ENCODE measurements around the gene AMBRA1.

Gene AMBRA1

GRCh38 chr11:46437122-46437689 lies 156.6 kb downstream of the AMBRA1 start:
- no peak for DNase-seq (ENCODE audit: low read depth)

GRCh38 chr11:46436113-46436512 lies 157.7 kb downstream of the AMBRA1 start:
- DNase-seq (ENCODE audit: low read depth), result no peak

- no peak for DNase-seq (ENCODE audit: low read depth)
Observed at GRCh38 chr11:46435679-46436078, 158.1 kb downstream of the AMBRA1 start.

DNA sequence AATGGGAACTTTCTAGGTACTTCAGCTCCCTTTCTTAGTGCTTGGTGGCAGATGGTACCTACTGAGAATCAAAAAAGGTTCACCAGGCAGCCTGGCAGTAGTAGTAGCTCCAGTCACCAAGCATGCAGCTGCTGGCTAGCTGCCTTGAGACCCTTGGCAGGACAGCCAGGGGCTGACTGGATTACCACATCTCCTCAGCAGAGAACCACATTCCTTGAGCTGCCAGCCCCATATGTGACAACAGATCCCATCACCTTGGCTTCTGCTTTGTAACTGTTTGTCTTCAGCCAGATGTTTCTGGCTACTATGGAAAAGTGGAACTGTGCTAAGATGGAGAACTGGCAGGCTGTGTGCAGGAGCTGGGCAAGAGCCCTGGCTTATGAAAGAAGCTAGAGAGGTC lies 162.6 kb downstream of the AMBRA1 start:
- DNase-seq (ENCODE audit: low read depth), result no peak

GRCh38 chr11:46429717-46430116 lies 164.1 kb downstream of the AMBRA1 start:
- DNase-seq (ENCODE audit: low read depth), result no peak

GRCh38 chr11:46427364-46427763 lies 166.5 kb downstream of the AMBRA1 start:
- no peak for DNase-seq (ENCODE audit: low read depth)

GRCh38 chr11:46426233-46426991 lies 167.4 kb downstream of the AMBRA1 start:
- no peak for DNase-seq (ENCODE audit: low read depth)

DNA sequence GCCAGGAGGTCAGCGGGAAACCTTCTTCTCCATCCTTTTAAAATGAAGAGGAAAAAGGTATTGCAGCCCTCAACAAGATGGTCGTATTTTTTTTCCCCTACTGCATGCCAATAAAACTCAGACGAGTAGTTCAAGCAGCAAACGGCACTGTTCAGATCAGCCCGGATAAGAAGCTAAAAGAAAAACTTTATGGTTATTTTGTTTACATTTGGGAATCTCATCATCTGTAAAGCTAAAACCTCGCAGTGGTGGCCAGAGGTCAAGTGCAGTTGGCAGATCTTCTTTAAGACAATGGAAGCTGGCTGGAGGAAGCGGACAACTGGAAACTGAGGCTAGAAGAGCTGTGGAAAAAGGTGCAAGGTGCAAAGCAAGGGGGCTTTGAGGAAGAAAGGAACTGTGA lies 171.2 kb downstream of the AMBRA1 start:
- no peak for DNase-seq (ENCODE audit: low read depth)

DNA sequence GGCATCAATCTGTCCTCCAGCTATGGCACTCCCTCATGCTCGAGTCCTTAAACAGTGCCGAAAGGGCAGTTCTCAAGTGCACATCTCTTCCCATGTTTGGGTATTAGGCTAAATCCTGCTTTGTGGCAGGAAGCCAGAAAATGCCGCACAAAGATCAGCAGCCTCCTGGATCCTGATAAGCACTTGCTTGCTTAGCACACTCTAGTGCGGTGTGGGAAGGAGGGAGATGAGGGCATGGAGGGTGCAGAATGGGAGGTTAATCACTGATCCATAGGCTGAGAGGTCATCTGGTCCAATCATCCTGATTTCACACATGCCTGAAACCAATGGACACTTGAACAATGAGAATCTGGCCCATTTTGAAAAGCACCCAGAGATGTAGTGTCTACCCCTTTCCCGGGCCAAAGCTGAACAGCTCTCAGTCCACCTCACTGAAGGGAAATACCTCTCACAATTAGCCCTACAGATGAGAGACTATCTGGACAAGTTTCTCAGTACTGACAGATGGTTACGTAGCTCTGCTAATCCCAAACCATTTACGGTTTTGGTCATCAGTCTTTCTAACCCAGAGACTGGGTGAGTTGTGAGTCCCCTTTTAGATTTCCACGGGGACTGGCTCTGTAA lies 172.5 kb downstream of the AMBRA1 start:
- no peak for DNase-seq (ENCODE audit: low read depth)

GRCh38 chr11:46420513-46420912 lies 173.3 kb downstream of the AMBRA1 start:
- DNase-seq (ENCODE audit: low read depth), result no peak

- DNase-seq (ENCODE audit: low read depth), result no peak
Observed at GRCh38 chr11:46418751-46419150, 175.1 kb downstream of the AMBRA1 start.

GRCh38 chr11:46417711-46418110 lies 176.1 kb downstream of the AMBRA1 start:
- no peak for DNase-seq (ENCODE audit: low read depth)

- no peak for DNase-seq (ENCODE audit: low read depth)
Observed at GRCh38 chr11:46414879-46415278, 178.9 kb downstream of the AMBRA1 start.

- no peak for DNase-seq (ENCODE audit: low read depth)
Observed at GRCh38 chr11:46414466-46414796, 179.4 kb downstream of the AMBRA1 start.

DNA sequence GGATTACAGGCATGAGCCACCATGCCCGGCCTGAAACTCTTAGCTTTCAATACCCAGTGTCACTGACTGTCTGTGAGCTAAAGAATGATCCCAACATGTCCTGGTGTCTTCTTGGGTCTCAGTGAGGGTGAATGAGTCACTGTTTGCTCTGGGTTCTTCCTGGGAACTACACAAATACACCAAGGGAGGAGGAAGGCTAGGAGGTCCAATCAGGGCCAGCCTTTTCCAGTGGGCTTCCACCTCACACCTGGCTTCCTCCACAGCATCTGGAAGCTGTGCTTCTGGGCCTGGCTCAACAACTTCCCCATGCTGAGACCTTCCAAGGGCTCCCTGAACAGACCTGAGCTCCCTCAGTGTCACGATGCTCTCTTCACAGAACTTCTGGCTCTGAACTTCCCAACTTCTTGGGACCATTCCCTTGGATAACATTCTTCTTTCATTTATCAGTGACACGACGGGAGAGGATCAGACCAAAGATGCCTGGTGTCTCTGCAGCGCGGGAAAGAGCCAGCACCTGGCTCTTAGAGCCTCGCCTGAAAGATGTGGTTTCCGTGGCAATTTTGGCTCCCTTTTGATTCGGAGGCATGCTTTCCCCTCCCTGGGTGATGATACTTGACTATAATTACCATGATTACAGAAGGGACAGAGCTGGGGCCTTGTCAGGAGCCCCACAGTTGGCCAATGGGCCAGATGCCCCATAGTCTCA lies 179.9 kb downstream of the AMBRA1 start:
- no peak for DNase-seq (ENCODE audit: low read depth)

DNA sequence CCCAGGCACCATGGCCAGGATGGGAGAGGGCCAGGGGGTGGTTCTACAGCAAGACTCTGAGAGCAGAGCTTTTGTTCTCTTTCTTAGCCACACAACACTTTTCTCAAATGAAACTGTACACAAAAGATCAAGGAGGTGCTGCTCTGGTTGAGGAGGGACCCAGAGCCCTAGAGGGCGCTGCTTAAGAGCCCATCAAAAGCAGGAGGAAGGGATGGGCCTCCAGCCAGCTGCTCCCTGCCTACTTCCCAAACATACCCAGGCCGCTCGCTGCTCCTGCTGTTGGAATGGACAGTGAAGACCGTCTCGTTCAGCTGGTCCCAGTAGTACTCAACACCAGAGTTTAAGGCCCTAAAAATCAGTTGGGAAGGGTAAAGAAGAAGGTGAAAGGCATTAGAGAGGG lies 183.8 kb downstream of the AMBRA1 start:
- DNase-seq (ENCODE audit: low read depth), result no peak

DNA sequence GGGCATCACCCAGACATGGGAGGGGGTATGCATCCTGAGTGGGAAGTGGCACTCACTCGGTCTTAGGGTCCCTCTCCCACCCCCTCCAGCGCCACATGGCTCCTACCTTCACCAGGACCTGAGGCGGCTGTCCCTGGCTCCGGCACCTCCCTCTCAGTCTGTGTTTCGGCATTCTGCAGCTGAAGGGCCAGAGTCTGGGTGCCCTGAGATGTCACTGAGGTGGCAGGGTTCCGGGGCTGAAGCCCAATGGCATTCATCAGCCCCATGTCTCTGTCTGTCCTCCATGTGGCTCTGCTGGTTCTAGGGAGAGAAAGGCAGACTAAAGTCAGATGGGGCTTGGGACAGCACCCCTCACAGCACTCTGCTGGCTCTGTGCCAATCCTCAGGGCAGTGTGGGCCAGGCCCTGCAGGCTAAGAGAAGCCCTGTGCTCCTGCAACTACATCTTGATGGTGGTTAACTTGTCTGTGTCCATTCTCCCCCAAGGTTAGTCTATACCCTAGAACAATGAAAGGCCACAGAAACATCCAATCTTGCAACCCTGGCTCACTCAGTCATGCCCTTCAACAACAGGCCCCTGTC lies 185.3 kb downstream of the AMBRA1 start:
- no peak for DNase-seq (ENCODE audit: low read depth)

GRCh38 chr11:46407635-46408034 lies 186.2 kb downstream of the AMBRA1 start:
- DNase-seq (ENCODE audit: low read depth), result no peak

GRCh38 chr11:46404476-46405017 lies 189.3 kb downstream of the AMBRA1 start:
- DNase-seq (ENCODE audit: low read depth), result no peak

GRCh38 chr11:46402957-46403902 lies 190.6 kb downstream of the AMBRA1 start:
- DNase-seq (ENCODE audit: low read depth), result no peak

- no peak for DNase-seq (ENCODE audit: low read depth)
Observed at GRCh38 chr11:46397526-46397925, 196.3 kb downstream of the AMBRA1 start.

Measured in stimulated activated CD8-positive, alpha-beta memory T cell treated with anti-CD3 and anti-CD28 coated beads, Interleukin-15, amount 100 ng/mL, for 24 hours (primary cell).